HepG2 (cell line): Measurements from ENCODE around the gene XRCC3. TPM values are rescaled to one million over a fixed set of nuclear protein-coding genes. Genes with fewer than 3 reads are reported as not detected.

Experiments used
- ATAC-seq: fragments of 200-7000 bp; cut with Tn5 transposase; 3 replicates; pipeline ENCODE4 v1.9.1; 2020; ENCODE audit warnings: mild to moderate bottlenecking, moderate library complexity
- BruUV-seq: library from RNA; stranded (reverse); fragments of 400-500 nt; replicated peaks from 2 replicates; lab custom pipeline; 2021; lab: Mats Ljungman, UMichigan
- CTCF ChIA-PET: fragments of 300-600 bp; formaldehyde crosslinking; extraction: SDS; loops from one replicate; lab custom pipeline; 2021; ENCODE audit warnings: low total read pairs, inconsistent platforms, low intra/inter-chr PET ratio; lab: Yijun Ruan, JAX
- POLR2A ChIA-PET: fragments of 350-600 bp; sonication (Branson Sonifier 250); formaldehyde crosslinking; loops from one replicate; lab custom pipeline; 2020; ENCODE audit warnings: antibody characterized with exemption, inconsistent platforms; lab: Yijun Ruan, JAX
- DNase-seq: peaks from one replicate; pipeline ENCODE4 v3.0.0-alpha.2; 2015; ENCODE audit warnings: low spot score
- FAIRE-seq: peaks from 3 replicates; lab custom pipeline; 2011; peaks lifted over from hg19 to GRCh38; lab: Jason Lieb, UNC
- H2AFZ ChIP-seq: one replicate; pipeline ENCODE4 v1.6.1; 2011; ENCODE audit warnings: low read length, inconsistent platforms
- H3K27ac ChIP-seq: fragments of 300-600 bp; 3 replicates; pipeline ENCODE4 v1.8.0; 2011; ENCODE audit warnings: mixed run types, mild to moderate bottlenecking, mixed read lengths, low read length, inconsistent platforms; ENCODE audit not compliant: insufficient read depth; ENCODE audit errors: extremely low read length
- H3K27me3 ChIP-seq, 2 experiments: fragments of 200-600 bp in 1 of 2; 2 replicates in 1 of 2; 3 replicates in 1 of 2; pipeline versions ENCODE4 v1.6.0 to v1.8.0; 2011; ENCODE audit warnings: low read length in 2 of 2, mild to moderate bottlenecking in 2 of 2, moderate library complexity in 2 of 2, inconsistent platforms in 1 of 2; ENCODE audit not compliant: insufficient read depth in 2 of 2, control insufficient read depth in 1 of 2
- H3K36me3 ChIP-seq, 2 experiments: fragments of 200-600 bp in 1 of 2; replicated peaks in 1 of 2; 2 replicates in 1 of 2; 3 replicates in 1 of 2; pipeline versions ENCODE4 v1.5.1 to v1.8.0; 2011; ENCODE audit warnings: low read length in 2 of 2, inconsistent platforms in 1 of 2; ENCODE audit not compliant: insufficient read depth in 2 of 2, control insufficient read depth in 1 of 2
- H3K4me1 ChIP-seq: 2 replicates; pipeline ENCODE4 v1.5.1; 2012; ENCODE audit warnings: low read length, inconsistent platforms; ENCODE audit not compliant: insufficient read depth
- H3K4me2 ChIP-seq: 2 replicates; pipeline ENCODE4 v1.6.0; 2011; ENCODE audit warnings: low read depth, low read length, inconsistent platforms
- H3K4me3 ChIP-seq, 3 experiments: fragments of 200-600 bp in 1 of 3; sonication (generic), shearing (Covaris generic) in 1 of 3; replicated peaks in 1 of 3; 2 replicates each; pipeline ENCODE4 v1.5.1; 2011 to 2016; ENCODE audit warnings: low read length in 3 of 3, inconsistent platforms in 2 of 3, low read depth in 2 of 3, mild to moderate bottlenecking in 2 of 3, control low read depth in 1 of 3, mixed read lengths in 1 of 3; ENCODE audit not compliant: insufficient read depth in 1 of 3
- H3K79me2 ChIP-seq: one replicate; pipeline ENCODE4 v1.6.1; 2011; ENCODE audit warnings: low read length, inconsistent platforms; ENCODE audit not compliant: insufficient read depth
- H3K9ac ChIP-seq: 2 replicates; pipeline ENCODE4 v1.6.0; 2011; ENCODE audit warnings: mild to moderate bottlenecking, low read depth, low read length, inconsistent platforms; ENCODE audit not compliant: insufficient read depth
- H3K9me3 ChIP-seq: 2 replicates; pipeline ENCODE4 v1.5.1; 2012; ENCODE audit warnings: mild to moderate bottlenecking, low read length
- H4K20me1 ChIP-seq: 2 replicates; pipeline ENCODE4 v1.6.0; 2011; ENCODE audit warnings: inconsistent platforms, mild to moderate bottlenecking, low read length, moderate library complexity; ENCODE audit not compliant: insufficient read depth
- AGO2 ChIP-seq: fragments of 200-400 bp; formaldehyde crosslinking; optimal IDR thresholded peaks from 2 replicates; pipeline ENCODE3; 2017; ENCODE audit warnings: mild to moderate bottlenecking, low read depth, low read length, moderate library complexity
- HDAC1 ChIP-seq: sonication (generic); formaldehyde crosslinking; IDR thresholded peaks from 2 replicates; pipeline ENCODE4 v1.5.1; 2020; ENCODE audit warnings: mild to moderate bottlenecking, missing genetic modification reagents
- POLR2AphosphoS5 ChIP-seq: IDR thresholded peaks from 2 replicates; pipeline ENCODE4 v1.6.1; 2012; ENCODE audit warnings: low read depth, low read length
- POLR2G ChIP-seq: fragments of 200-400 bp; formaldehyde crosslinking; IDR thresholded peaks from 2 replicates; pipeline ENCODE4 v1.6.1; 2018; ENCODE audit warnings: mild to moderate bottlenecking, low read depth, low read length, moderate library complexity
- RBM22 ChIP-seq: fragments of 200-400 bp; formaldehyde crosslinking; optimal IDR thresholded peaks from 2 replicates; pipeline ENCODE3; 2017; ENCODE audit warnings: mild to moderate bottlenecking, low read length, moderate library complexity
- SMAD3 ChIP-seq: sonication (generic); formaldehyde crosslinking; IDR thresholded peaks from 2 replicates; pipeline ENCODE4 v1.4.0; 2020; ENCODE audit warnings: missing genetic modification reagents
- TAF15 ChIP-seq: fragments of 200-400 bp; formaldehyde crosslinking; IDR thresholded peaks from one replicate; pipeline ENCODE4 v1.6.1; 2018; ENCODE audit warnings: mild to moderate bottlenecking, low read depth, low read length; ENCODE audit not compliant: poor library complexity, severe bottlenecking
- TRIM24 ChIP-seq: sonication (generic); formaldehyde crosslinking; IDR thresholded peaks from 2 replicates; pipeline ENCODE4 v1.8.0; 2022; ENCODE audit warnings: mild to moderate bottlenecking, missing genetic modification reagents
- ZNF136 ChIP-seq: sonication (generic); formaldehyde crosslinking; IDR thresholded peaks from 2 replicates; pipeline ENCODE4 v1.8.1; 2022; ENCODE audit warnings: low read depth, mild to moderate bottlenecking, moderate library complexity, missing genetic modification reagents
- WGBS: methylation state at CpG from one replicate; pipeline ENCODE4 v1.1.6; 2017; ENCODE audit warnings: low lambda C conversion rate; 5-methylcytosine and 5-hydroxymethylcytosine counted together
- in situ Hi-C: cut with HindIII; loops from 2 replicates; pipeline ENCODE4 v1.10.0; 2017; ENCODE audit warnings: low pct_unique_long_range_greater_than_20kb; ENCODE audit not compliant: extremely low pct_ligation_motif_present
- intact Hi-C: fragments of 100-400 bp; cut with micrococcal nuclease; formaldehyde crosslinking; loops from one replicate; pipeline ENCODE4 v1.10.0; 2022; ENCODE audit not compliant: unreplicated experiment
- polyA plus RNA-seq, 8 experiments: library from polyadenylated mRNA; depleted of rRNA in 3 of 8; stranded (reverse) in 7 of 8; unstranded in 1 of 8; fragments of >200 nt; fragmentation: Illumina TruSeq in 4 of 8; extraction: Trizol in 4 of 8; gene quantifications; 2 replicates each; pipeline versions ENCODE4 v1.2.1 to v1.2.3, GENCODE V29; 2011 to 2016; ENCODE audit warnings: low read depth in 4 of 8, missing spikeins in 1 of 8, mixed read lengths in 1 of 8; ENCODE audit not compliant: insufficient read depth in 1 of 8
- total RNA-seq, 5 experiments: library from RNA; depleted of rRNA; stranded (reverse); fragments of >200 nt; fragmentation: Illumina TruSeq; extraction: Trizol; gene quantifications; 2 replicates each; pipeline ENCODE4 v1.2.3, GENCODE V29; 2016; ENCODE audit warnings: low read depth in 1 of 5
- TF ChIP-seq, protein P1 (sequence below): IDR thresholded peaks from 2 replicates; pipeline ENCODE4 v1.6.1; 2016; ENCODE audit warnings: low read depth

XRCC3 gene
- total and polyA plus RNA-seq, 2 of the 13 experiments (the other 11 are each of a cell fraction or from before 2014, with no cell fraction given): 5.4 to 25.8 TPM

DNA sequence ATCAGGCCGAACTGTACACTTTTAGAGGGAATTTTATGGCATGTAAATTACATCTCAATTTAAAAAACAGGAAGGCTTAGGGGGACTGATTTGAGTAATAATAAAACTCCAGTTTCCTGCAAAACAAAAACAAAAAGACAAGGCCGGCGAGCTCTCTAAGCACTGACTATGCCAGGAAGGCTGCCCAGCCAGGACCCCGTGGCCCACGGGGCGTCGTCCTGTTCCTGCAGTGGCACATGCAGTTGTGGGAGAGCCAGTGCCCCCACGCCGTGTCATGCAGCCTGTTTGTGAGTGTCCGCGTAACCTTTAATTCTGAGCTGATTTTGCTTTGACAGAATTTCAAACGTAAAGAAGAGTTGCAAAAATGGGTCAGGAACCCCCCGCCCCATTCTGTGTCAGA, 10.5 kb downstream of the XRCC3 start (continued):
- TF ChIP-seq TRIM24 (CRISPR knock-in tag): no peak

- peaks cover 9 to 42% of the 10 kb centered on the region in 2 experiments; a peak in 3 of 5 replicates for H3K36me3 ChIP-seq
- POLR2A ChIA-PET: no interaction called here
- 96% methylated on average over 24 of the region's 24 CpGs for WGBS
- H3K27ac ChIP-seq: no peak overlapping the region
- H3K79me2 ChIP-seq: no peaks in the 10 kb centered on the region
- intact Hi-C loops (no loop called here), in situ Hi-C loops (no loop called here)
- ATAC-seq (no peak), DNase-seq (no peak), FAIRE-seq (no peak)
- H3K9ac ChIP-seq: no peak overlapping the region
- H3K9me3 ChIP-seq: no peaks in the 10 kb centered on the region
- H3K4me3 ChIP-seq: no peak overlapping the region
- H4K20me1 ChIP-seq: no peaks in the 10 kb centered on the region
- BruUV-seq: no TSS peak
- H3K4me2 ChIP-seq: no peak overlapping the region
- TF ChIP-seq POLR2G: peak; percentile 27; the same call in 1 of the 2 replicates
- TF ChIP-seq HDAC1: no peak
- no peak for TF ChIP-seq SMAD3 (CRISPR knock-in tag)
- peak; percentile 21 for TF ChIP-seq RBM22
- TF ChIP-seq TAF15: no peak
- TF ChIP-seq, protein P1, sequence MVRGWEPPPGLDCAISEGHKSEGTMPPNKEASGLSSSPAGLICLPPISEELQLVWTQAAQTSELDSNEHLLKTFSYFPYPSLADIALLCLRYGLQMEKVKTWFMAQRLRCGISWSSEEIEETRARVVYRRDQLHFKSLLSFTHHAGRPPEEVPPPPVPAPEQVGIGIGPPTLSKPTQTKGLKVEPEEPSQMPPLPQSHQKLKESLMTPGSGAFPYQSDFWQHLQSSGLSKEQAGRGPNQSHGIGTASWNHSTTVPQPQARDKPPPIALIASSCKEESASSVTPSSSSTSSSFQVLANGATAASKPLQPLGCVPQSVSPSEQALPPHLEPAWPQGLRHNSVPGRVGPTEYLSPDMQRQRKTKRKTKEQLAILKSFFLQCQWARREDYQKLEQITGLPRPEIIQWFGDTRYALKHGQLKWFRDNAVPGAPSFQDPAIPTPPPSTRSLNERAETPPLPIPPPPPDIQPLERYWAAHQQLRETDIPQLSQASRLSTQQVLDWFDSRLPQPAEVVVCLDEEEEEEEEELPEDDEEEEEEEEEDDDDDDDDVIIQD (CRISPR knock-in tag): no peak
- TF ChIP-seq ZNF136: no peak
- TF ChIP-seq AGO2: peak; percentile 65
- TF ChIP-seq POLR2AphosphoS5: 0 out of 2 replicates have a peak, but pooled peaks have one; percentile 4
- H3K4me1 ChIP-seq: peaks cover 11% of the 10 kb centered on the region
- H2AFZ ChIP-seq: no peak overlapping the region
- CTCF ChIA-PET: no interaction called here
- H3K27me3 ChIP-seq: no peaks in the 10 kb centered on the region; a peak in 1 of 5 replicates
These were observed 11.5 kb downstream of the XRCC3 start for GRCh38 chr14:103703433-103704385.
